HEK293 (cell line): ENCODE measurements around the gene PCTP.

ENCODE experiments used
- CTCF ChIA-PET: fragments of 350-600 bp; formaldehyde crosslinking; extraction: SDS; loops from one replicate; lab custom pipeline; 2021; ENCODE audit warnings: antibody characterized with exemption; lab: Yijun Ruan, JAX
- POLR2A ChIA-PET: fragments of 300-600 bp; formaldehyde crosslinking; extraction: SDS; loops from one replicate; lab custom pipeline; 2020; ENCODE audit warnings: antibody characterized with exemption, inconsistent platforms; lab: Yijun Ruan, JAX
- H3K27ac ChIP-seq: fragments of 200-500 bp; sonication (Bioruptor generic); 2 replicates; pipeline ENCODE4 v1.5.1; 2014; ENCODE audit warnings: low read depth, low read length, control low read depth, inconsistent platforms; ENCODE audit errors: extremely low read depth
- H3K36me3 ChIP-seq, 2 experiments: fragments of 200-500 bp in 1 of 2; sonication (Bioruptor generic) in 1 of 2; 1 replicate in 1 of 2; 2 replicates in 1 of 2; pipeline ENCODE4 v1.5.1; 2014 to 2017; ENCODE audit warnings: inconsistent platforms in 2 of 2, low read length in 2 of 2; ENCODE audit not compliant: control insufficient read depth in 2 of 2, insufficient read depth in 1 of 2
- H3K4me1 ChIP-seq: fragments of 200-500 bp; sonication (Bioruptor generic); 2 replicates; pipeline ENCODE4 v1.5.1; 2014; ENCODE audit warnings: mild to moderate bottlenecking, low read length, inconsistent platforms; ENCODE audit not compliant: control insufficient read depth, insufficient read depth
- H3K4me3 ChIP-seq: 2 replicates; pipeline ENCODE4 v1.5.1; 2011; ENCODE audit warnings: low read depth, mild to moderate bottlenecking, control low read depth, low read length, moderate library complexity
- H3K9me3 ChIP-seq: fragments of 200-500 bp; sonication (Bioruptor generic); 2 replicates; pipeline ENCODE4 v1.5.1; 2014; ENCODE audit warnings: low read depth, low read length, inconsistent platforms; ENCODE audit not compliant: control insufficient read depth, insufficient read depth
- AEBP2 ChIP-seq: fragments of 450-650 bp; formaldehyde crosslinking; IDR thresholded peaks from 2 replicates; pipeline ENCODE4 v1.5.1; 2016; ENCODE audit warnings: missing biosample characterization, missing genetic modification characterization, borderline replicate concordance
- HIC1 ChIP-seq: fragments of 450-650 bp; formaldehyde crosslinking; IDR thresholded peaks from 2 replicates; pipeline ENCODE4 v1.5.1; 2016; ENCODE audit warnings: missing biosample characterization, missing genetic modification characterization
- KLF9 ChIP-seq: fragments of 450-650 bp; formaldehyde crosslinking; IDR thresholded peaks from 2 replicates; pipeline ENCODE4 v1.5.1; 2016; ENCODE audit warnings: missing biosample characterization, missing genetic modification characterization, low read depth
- REPIN1 ChIP-seq: fragments of 450-650 bp; formaldehyde crosslinking; IDR thresholded peaks from 2 replicates; pipeline ENCODE4 v1.5.1; 2017; ENCODE audit warnings: missing biosample characterization, missing genetic modification characterization, low read depth
- SALL2 ChIP-seq: fragments of 450-650 bp; formaldehyde crosslinking; IDR thresholded peaks from 2 replicates; pipeline ENCODE4 v1.5.0; 2017; ENCODE audit warnings: missing biosample characterization, mild to moderate bottlenecking, missing genetic modification characterization, borderline replicate concordance
- ZBTB6 ChIP-seq: fragments of 450-650 bp; formaldehyde crosslinking; IDR thresholded peaks from 2 replicates; pipeline ENCODE4 v1.5.1; 2017; ENCODE audit warnings: missing biosample characterization, missing genetic modification characterization
- ZFP3 ChIP-seq: fragments of 450-650 bp; formaldehyde crosslinking; IDR thresholded peaks from 2 replicates; pipeline ENCODE4 v1.5.1; 2016; ENCODE audit warnings: low read depth, missing biosample characterization, missing genetic modification characterization
- ZFP37 ChIP-seq: fragments of 450-650 bp; formaldehyde crosslinking; IDR thresholded peaks from 2 replicates; pipeline ENCODE4 v1.5.1; 2016; ENCODE audit warnings: missing biosample characterization, missing genetic modification characterization
- ZNF157 ChIP-seq: fragments of 450-650 bp; formaldehyde crosslinking; IDR thresholded peaks from 2 replicates; pipeline ENCODE4 v1.5.1; 2016; ENCODE audit warnings: missing biosample characterization, missing genetic modification characterization
- ZNF280C ChIP-seq: fragments of 450-650 bp; formaldehyde crosslinking; IDR thresholded peaks from 2 replicates; pipeline ENCODE4 v1.5.1; 2016; ENCODE audit warnings: missing biosample characterization, missing genetic modification characterization
- ZNF350 ChIP-seq: fragments of 450-650 bp; formaldehyde crosslinking; IDR thresholded peaks from 2 replicates; pipeline ENCODE4 v1.5.0; 2017; ENCODE audit warnings: missing biosample characterization, mild to moderate bottlenecking, missing genetic modification characterization
- ZNF366 ChIP-seq: fragments of 450-650 bp; formaldehyde crosslinking; conservative IDR thresholded peaks from 2 replicates; pipeline ENCODE4 v1.5.1; 2016; ENCODE audit warnings: missing biosample characterization, missing genetic modification characterization
- ZNF37A ChIP-seq: fragments of 450-650 bp; IDR thresholded peaks from 2 replicates; pipeline ENCODE4 v1.5.1; 2018; ENCODE audit warnings: missing biosample characterization, missing genetic modification characterization
- ZNF416 ChIP-seq: fragments of 450-650 bp; formaldehyde crosslinking; IDR thresholded peaks from 2 replicates; pipeline ENCODE4 v1.5.1; 2016; ENCODE audit warnings: missing biosample characterization, missing genetic modification characterization
- ZNF692 ChIP-seq: fragments of 450-650 bp; formaldehyde crosslinking; IDR thresholded peaks from 2 replicates; pipeline ENCODE4 v1.5.1; 2016; ENCODE audit warnings: missing biosample characterization, missing genetic modification characterization
- ZNF76 ChIP-seq: fragments of 450-650 bp; formaldehyde crosslinking; IDR thresholded peaks from 2 replicates; pipeline ENCODE4; 2016; ENCODE audit warnings: low read depth, missing biosample characterization, missing genetic modification characterization, borderline replicate concordance
- ZNF837 ChIP-seq: fragments of 450-650 bp; formaldehyde crosslinking; IDR thresholded peaks from 2 replicates; pipeline ENCODE4 v1.5.1; 2016; ENCODE audit warnings: missing biosample characterization, missing genetic modification characterization
- TF ChIP-seq, protein P1 (sequence below): fragments of 450-650 bp; formaldehyde crosslinking; IDR thresholded peaks from 2 replicates; pipeline ENCODE4 v1.5.1; 2016; ENCODE audit warnings: missing biosample characterization, missing genetic modification characterization
- TF ChIP-seq, protein P2 (sequence below): fragments of 450-650 bp; formaldehyde crosslinking; IDR thresholded peaks from 2 replicates; pipeline ENCODE4 v1.5.1; 2016; ENCODE audit warnings: missing biosample characterization, missing genetic modification characterization
- TF ChIP-seq, protein P3 (sequence below): fragments of 450-650 bp; formaldehyde crosslinking; IDR thresholded peaks from 2 replicates; pipeline ENCODE4 v1.5.1; 2016; ENCODE audit warnings: missing biosample characterization, missing genetic modification characterization

The PCTP gene

DNA sequence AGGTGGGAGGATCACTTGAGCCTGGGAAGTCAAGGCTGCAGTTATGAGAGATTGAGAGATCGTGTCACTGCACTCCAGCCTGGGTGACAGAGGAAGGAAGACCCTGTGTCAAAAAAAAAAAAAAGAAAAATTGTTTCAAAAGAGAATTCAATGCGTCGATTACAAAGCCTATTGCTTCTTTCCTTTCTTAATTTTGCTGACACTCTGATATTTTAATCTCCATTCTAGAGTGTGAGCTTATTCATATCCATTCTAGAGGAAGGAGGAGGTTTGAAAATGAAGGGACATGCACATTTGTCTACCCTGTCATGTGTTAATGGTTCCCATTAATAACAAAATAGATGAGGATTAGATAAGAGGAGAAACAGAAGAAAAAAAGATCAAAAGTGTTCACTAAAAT is 63.1 kb downstream of the PCTP start (continued):
- TF ChIP-seq AEBP2 (tag by site-specific recombination) (no peak), ZFP3 (no peak)

- ChIA-PET CTCF (interaction anchor here (0.6 kb wide), 1 partner anchor 288 kb away, joined by 3 read pairs; no protein-coding TSS in a partner anchor), POLR2A (no interaction called here)
- H3K4me3 ChIP-seq = no peak overlapping the region
- no peaks in the 10 kb centered on the region for H3K4me1 ChIP-seq
- no peaks in the 10 kb centered on the region for H3K9me3 ChIP-seq
- H3K36me3 ChIP-seq = no peaks in the 10 kb centered on the region
- no peak for TF ChIP-seq ZNF350
- no peak for TF ChIP-seq ZNF366 (tag by site-specific recombination)
- TF ChIP-seq REPIN1 (tag by site-specific recombination) = no peak
- TF ChIP-seq KLF9 (tag by site-specific recombination) = no peak
- TF ChIP-seq ZNF416 (tag by site-specific recombination) = no peak
- no peak for TF ChIP-seq ZNF280C (tag by site-specific recombination)
- TF ChIP-seq ZNF37A (tag by site-specific recombination) = no peak
- no peak for TF ChIP-seq ZBTB6 (tag by site-specific recombination)
- no peak for TF ChIP-seq ZFP37 (tag by site-specific recombination)
- TF ChIP-seq ZNF76 (tag by site-specific recombination) = no peak
- TF ChIP-seq, protein P1, sequence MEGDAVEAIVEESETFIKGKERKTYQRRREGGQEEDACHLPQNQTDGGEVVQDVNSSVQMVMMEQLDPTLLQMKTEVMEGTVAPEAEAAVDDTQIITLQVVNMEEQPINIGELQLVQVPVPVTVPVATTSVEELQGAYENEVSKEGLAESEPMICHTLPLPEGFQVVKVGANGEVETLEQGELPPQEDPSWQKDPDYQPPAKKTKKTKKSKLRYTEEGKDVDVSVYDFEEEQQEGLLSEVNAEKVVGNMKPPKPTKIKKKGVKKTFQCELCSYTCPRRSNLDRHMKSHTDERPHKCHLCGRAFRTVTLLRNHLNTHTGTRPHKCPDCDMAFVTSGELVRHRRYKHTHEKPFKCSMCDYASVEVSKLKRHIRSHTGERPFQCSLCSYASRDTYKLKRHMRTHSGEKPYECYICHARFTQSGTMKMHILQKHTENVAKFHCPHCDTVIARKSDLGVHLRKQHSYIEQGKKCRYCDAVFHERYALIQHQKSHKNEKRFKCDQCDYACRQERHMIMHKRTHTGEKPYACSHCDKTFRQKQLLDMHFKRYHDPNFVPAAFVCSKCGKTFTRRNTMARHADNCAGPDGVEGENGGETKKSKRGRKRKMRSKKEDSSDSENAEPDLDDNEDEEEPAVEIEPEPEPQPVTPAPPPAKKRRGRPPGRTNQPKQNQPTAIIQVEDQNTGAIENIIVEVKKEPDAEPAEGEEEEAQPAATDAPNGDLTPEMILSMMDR (tag by site-specific recombination) = no peak
- TF ChIP-seq ZNF157 (tag by site-specific recombination) = no peak
- TF ChIP-seq SALL2 (tag by site-specific recombination) = no peak
- no peak for TF ChIP-seq ZNF692
- no peak for TF ChIP-seq HIC1
- TF ChIP-seq, protein P2, sequence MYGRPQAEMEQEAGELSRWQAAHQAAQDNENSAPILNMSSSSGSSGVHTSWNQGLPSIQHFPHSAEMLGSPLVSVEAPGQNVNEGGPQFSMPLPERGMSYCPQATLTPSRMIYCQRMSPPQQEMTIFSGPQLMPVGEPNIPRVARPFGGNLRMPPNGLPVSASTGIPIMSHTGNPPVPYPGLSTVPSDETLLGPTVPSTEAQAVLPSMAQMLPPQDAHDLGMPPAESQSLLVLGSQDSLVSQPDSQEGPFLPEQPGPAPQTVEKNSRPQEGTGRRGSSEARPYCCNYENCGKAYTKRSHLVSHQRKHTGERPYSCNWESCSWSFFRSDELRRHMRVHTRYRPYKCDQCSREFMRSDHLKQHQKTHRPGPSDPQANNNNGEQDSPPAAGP = no peak
- TF ChIP-seq ZNF837 (tag by site-specific recombination) = no peak
- TF ChIP-seq, protein P3, sequence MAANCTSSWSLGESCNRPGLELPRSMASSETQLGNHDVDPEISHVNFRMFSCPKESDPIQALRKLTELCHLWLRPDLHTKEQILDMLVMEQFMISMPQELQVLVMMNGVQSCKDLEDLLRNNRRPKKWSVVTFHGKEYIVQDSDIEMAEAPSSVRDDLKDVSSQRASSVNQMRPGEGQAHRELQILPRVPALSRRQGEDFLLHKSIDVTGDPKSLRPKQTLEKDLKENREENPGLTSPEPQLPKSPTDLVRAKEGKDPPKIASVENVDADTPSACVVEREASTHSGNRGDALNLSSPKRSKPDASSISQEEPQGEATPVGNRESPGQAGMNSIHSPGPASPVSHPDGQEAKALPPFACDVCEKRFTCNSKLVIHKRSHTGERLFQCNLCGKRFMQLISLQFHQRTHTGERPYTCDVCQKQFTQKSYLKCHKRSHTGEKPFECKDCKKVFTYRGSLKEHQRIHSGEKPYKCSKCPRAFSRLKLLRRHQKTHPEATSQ (tag by site-specific recombination) = no peak
- no peak overlapping the region for H3K27ac ChIP-seq
These were observed 63.5 kb downstream of the PCTP start for GRCh38 chr17:55814377-55814776.
